ENCODE measurements around the gene LACTBL1. TPM values are rescaled to one million over a fixed set of nuclear protein-coding genes. Genes with fewer than 3 reads are reported as not detected.

The LACTBL1 gene
- total and polyA plus RNA-seq, 4 donors, result not detected

GRCh38 chr1:22930240-22930912, 42.3 kb downstream of the LACTBL1 start:
- peak; percentile 56 for DNase-seq (ENCODE audit: low spot score)
- Histone ChIP-seq H3K9ac (ENCODE audit: low read depth in 1 of 2, low read length in 2 of 2) (no peak overlapping the region), H3K27me3 (ENCODE audit: control insufficient read depth in 4 of 4, insufficient read depth in 4 of 4, low read length in 3 of 4) (no peaks in the 10 kb centered on the region), H3K4me3 (ENCODE audit: low read depth in 1 of 3, low read length in 3 of 3) (no peak overlapping the region), H3K27ac (ENCODE audit: low read depth in 1 of 2, low read length in 2 of 2) (no peak overlapping the region), H3K9me3 (ENCODE audit: control insufficient read depth in 4 of 4, low read length in 3 of 4) (peaks cover 0 to 2% (median under 1%) of the 10 kb centered on the region in 4 donors), H3K4me1 (ENCODE audit: control insufficient read depth in 4 of 4, insufficient read depth in 4 of 4, low read length in 3 of 4) (no peaks in the 10 kb centered on the region), H3K36me3 (ENCODE audit: control insufficient read depth in 4 of 4, insufficient read depth in 3 of 4, low read depth in 1 of 4, low read length in 3 of 4) (no peaks in the 10 kb centered on the region)
- WGBS, result 47% methylated on average over 11 of the region's 11 CpGs
- TF ChIP-seq FOXA1 (IDR thresholded peaks at IDR 0.05) (no peak), RAD21 (IDR thresholded peaks at IDR 0.05) (peak; percentile 74 to 83)
- TF ChIP-seq, protein P1, sequence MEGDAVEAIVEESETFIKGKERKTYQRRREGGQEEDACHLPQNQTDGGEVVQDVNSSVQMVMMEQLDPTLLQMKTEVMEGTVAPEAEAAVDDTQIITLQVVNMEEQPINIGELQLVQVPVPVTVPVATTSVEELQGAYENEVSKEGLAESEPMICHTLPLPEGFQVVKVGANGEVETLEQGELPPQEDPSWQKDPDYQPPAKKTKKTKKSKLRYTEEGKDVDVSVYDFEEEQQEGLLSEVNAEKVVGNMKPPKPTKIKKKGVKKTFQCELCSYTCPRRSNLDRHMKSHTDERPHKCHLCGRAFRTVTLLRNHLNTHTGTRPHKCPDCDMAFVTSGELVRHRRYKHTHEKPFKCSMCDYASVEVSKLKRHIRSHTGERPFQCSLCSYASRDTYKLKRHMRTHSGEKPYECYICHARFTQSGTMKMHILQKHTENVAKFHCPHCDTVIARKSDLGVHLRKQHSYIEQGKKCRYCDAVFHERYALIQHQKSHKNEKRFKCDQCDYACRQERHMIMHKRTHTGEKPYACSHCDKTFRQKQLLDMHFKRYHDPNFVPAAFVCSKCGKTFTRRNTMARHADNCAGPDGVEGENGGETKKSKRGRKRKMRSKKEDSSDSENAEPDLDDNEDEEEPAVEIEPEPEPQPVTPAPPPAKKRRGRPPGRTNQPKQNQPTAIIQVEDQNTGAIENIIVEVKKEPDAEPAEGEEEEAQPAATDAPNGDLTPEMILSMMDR (IDR thresholded peaks at IDR 0.05; ENCODE audit: low read depth, low read length, missing input control), result peak; percentile 57
- TF ChIP-seq, protein P2, sequence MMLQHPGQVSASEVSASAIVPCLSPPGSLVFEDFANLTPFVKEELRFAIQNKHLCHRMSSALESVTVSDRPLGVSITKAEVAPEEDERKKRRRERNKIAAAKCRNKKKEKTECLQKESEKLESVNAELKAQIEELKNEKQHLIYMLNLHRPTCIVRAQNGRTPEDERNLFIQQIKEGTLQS (IDR thresholded peaks at IDR 0.05), result no peak

DNA sequence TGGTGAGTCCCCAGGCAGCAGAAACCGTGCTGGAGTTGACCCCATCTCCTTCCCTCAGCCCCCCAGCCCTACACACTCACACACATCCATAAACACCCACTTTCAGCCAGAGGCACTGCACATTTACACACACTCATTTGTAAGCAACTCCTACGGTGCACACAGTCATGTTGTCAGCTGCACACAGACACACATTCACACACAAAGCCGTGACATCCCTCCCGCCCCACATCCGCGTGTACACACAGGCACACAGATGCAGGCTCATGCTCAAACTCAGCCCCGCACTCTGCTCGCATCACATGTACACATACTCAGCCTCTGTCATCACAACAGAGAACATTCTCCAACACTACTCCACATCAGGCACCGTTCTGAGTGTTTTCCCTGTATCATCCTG, 47.6 kb downstream of the LACTBL1 start:
- Histone ChIP-seq H3K4me3 (ENCODE audit: low read depth in 1 of 3, low read length in 3 of 3) (no peak overlapping the region), H3K9me3 (ENCODE audit: control insufficient read depth in 4 of 4, low read length in 3 of 4) (no peaks in the 10 kb centered on the region), H3K36me3 (ENCODE audit: control insufficient read depth in 4 of 4, insufficient read depth in 3 of 4, low read depth in 1 of 4, low read length in 3 of 4) (no peaks in the 10 kb centered on the region), H3K4me1 (ENCODE audit: control insufficient read depth in 4 of 4, insufficient read depth in 4 of 4, low read length in 3 of 4) (no peaks in the 10 kb centered on the region), H3K9ac (ENCODE audit: low read depth in 1 of 2, low read length in 2 of 2) (no peak overlapping the region), H3K27ac (ENCODE audit: low read depth in 1 of 2, low read length in 2 of 2) (no peak overlapping the region), H3K27me3 (ENCODE audit: control insufficient read depth in 4 of 4, insufficient read depth in 4 of 4, low read length in 3 of 4) (no peaks in the 10 kb centered on the region)
- DNase-seq (ENCODE audit: low spot score), result no peak
- TF ChIP-seq HNF4G (IDR thresholded peaks at IDR 0.05) (no peak), SP1 (IDR thresholded peaks at IDR 0.05) (no peak), JUND (IDR thresholded peaks at IDR 0.05) (no peak)
- WGBS, result 69% methylated on average over 9 of the region's 9 CpGs

DNA sequence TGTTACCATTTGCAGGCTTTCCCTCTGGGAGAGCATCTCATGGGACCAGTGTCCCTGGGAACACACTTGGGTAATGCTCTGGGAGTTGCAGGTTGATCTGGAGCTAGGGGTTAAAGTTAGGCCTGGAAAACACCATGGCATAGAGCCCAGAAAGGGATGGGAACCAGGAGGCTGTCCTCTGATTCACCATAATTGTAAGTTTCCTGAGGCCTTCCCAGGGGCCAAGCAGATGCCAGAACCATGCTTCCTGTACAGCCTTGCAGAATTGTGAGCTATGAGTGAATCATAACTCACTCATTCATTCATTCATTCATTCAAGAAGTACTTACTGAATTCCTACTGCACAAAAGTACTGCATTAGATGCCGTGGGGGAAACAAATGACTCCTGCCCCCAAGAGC, 50.0 kb downstream of the LACTBL1 start:
- TF ChIP-seq FOXA1 (IDR thresholded peaks at IDR 0.05) (no peak), FOXA2 (IDR thresholded peaks at IDR 0.05) (no peak), JUND (IDR thresholded peaks at IDR 0.05) (no peak), EGR1 (IDR thresholded peaks at IDR 0.05; ENCODE audit: low read depth in 2 of 2) (no peak), GABPA (IDR thresholded peaks at IDR 0.05 in 1 of 2, conservative IDR thresholded peaks at IDR 0.05 in 1 of 2) (no peak), HNF4G (IDR thresholded peaks at IDR 0.05) (no peak), RAD21 (IDR thresholded peaks at IDR 0.05) (no peak), RXRA (IDR thresholded peaks at IDR 0.05) (no peak), NR2F2 (IDR thresholded peaks at IDR 0.05) (no peak), MAX (IDR thresholded peaks at IDR 0.05) (no peak), HNF4A (conservative IDR thresholded peaks at IDR 0.05) (no peak), SP1 (IDR thresholded peaks at IDR 0.05) (no peak), TAF1 (conservative IDR thresholded peaks at IDR 0.05) (no peak)
- TF ChIP-seq, protein P3, sequence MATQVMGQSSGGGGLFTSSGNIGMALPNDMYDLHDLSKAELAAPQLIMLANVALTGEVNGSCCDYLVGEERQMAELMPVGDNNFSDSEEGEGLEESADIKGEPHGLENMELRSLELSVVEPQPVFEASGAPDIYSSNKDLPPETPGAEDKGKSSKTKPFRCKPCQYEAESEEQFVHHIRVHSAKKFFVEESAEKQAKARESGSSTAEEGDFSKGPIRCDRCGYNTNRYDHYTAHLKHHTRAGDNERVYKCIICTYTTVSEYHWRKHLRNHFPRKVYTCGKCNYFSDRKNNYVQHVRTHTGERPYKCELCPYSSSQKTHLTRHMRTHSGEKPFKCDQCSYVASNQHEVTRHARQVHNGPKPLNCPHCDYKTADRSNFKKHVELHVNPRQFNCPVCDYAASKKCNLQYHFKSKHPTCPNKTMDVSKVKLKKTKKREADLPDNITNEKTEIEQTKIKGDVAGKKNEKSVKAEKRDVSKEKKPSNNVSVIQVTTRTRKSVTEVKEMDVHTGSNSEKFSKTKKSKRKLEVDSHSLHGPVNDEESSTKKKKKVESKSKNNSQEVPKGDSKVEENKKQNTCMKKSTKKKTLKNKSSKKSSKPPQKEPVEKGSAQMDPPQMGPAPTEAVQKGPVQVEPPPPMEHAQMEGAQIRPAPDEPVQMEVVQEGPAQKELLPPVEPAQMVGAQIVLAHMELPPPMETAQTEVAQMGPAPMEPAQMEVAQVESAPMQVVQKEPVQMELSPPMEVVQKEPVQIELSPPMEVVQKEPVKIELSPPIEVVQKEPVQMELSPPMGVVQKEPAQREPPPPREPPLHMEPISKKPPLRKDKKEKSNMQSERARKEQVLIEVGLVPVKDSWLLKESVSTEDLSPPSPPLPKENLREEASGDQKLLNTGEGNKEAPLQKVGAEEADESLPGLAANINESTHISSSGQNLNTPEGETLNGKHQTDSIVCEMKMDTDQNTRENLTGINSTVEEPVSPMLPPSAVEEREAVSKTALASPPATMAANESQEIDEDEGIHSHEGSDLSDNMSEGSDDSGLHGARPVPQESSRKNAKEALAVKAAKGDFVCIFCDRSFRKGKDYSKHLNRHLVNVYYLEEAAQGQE (IDR thresholded peaks at IDR 0.05), result no peak
- TF ChIP-seq, protein P2 (IDR thresholded peaks at IDR 0.05), result no peak
- TF ChIP-seq, protein P1 (IDR thresholded peaks at IDR 0.05; ENCODE audit: low read depth, low read length, missing input control), result no peak
- DNase-seq (ENCODE audit: low spot score), result no peak
- Histone ChIP-seq H3K9me3 (ENCODE audit: control insufficient read depth in 4 of 4, low read length in 3 of 4) (no peaks in the 10 kb centered on the region), H3K4me1 (ENCODE audit: control insufficient read depth in 4 of 4, insufficient read depth in 4 of 4, low read length in 3 of 4) (no peaks in the 10 kb centered on the region), H3K27ac (ENCODE audit: low read depth in 1 of 2, low read length in 2 of 2) (no peak overlapping the region), H3K36me3 (ENCODE audit: control insufficient read depth in 4 of 4, insufficient read depth in 3 of 4, low read depth in 1 of 4, low read length in 3 of 4) (no peaks in the 10 kb centered on the region), H3K4me3 (ENCODE audit: low read depth in 1 of 3, low read length in 3 of 3) (no peak overlapping the region), H3K9ac (ENCODE audit: low read depth in 1 of 2, low read length in 2 of 2) (no peak overlapping the region), H3K27me3 (ENCODE audit: control insufficient read depth in 4 of 4, insufficient read depth in 4 of 4, low read length in 3 of 4) (no peaks in the 10 kb centered on the region)
- 97% methylated on average over 1 of the region's 1 CpG for WGBS
